Transverse colon (tissue), 3 donors: ENCODE data around the gene SLC37A1.

ENCODE experiments used
- POLR2A ChIP-seq: fragments of 450-650 bp; IDR thresholded peaks from one replicate; pipeline ENCODE4 v1.6.1; 2016; ENCODE audit warnings: antibody characterized with exemption, mild to moderate bottlenecking, moderate library complexity
- TF ChIP-seq, protein P1 (sequence below), 5 experiments: fragments of 200-600 bp in 3 of 5; fragments of 450-650 bp in 2 of 5; sonication (generic) in 3 of 5; IDR thresholded peaks; 1 replicate in 2 of 5; 2 replicates in 3 of 5; pipeline ENCODE4 v1.5.1; 2016 to 2017; ENCODE audit warnings: antibody characterized with exemption in 5 of 5, inconsistent platforms in 3 of 5, mild to moderate bottlenecking in 2 of 5, moderate library complexity in 1 of 5

DNA sequence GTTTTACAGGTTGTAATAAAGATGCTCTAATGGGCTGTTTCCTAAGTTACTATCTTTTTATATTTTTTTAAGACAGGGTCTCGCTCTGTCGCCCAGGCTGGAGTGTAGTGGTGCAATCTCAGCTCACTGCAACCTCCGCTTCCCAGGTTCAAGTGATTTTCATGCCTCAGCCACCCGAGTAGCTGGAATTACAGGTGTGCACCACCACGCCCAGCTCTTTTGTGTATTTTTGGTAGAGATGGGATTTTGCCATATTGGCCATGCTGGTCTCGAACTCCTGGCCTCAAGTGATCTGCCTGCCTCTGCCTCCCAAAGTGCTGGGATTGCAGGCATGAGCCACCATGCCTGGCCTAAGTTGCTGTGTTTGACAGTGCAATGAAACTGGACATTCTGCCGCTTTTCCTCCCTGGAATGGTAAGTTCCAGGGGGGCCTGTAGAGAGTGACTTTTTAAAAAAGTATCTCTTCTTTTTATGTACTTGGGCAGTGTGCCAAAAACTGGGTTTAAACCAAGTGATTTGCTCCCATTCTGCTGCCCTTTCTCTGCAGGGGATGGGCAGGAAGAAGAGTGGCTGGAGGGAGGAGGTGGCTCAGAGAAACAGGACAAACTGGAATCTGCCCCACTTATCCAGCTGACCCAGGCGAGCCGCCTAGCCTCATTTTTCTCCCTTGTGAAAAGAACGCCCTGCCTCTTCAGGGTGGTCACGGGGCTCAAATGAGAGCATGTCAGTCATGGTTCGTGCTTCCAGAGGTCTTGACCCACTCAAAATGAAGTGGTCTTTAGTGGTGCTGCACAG is 2.3 kb downstream of the SLC37A1 start:
- TF ChIP-seq, protein P1, sequence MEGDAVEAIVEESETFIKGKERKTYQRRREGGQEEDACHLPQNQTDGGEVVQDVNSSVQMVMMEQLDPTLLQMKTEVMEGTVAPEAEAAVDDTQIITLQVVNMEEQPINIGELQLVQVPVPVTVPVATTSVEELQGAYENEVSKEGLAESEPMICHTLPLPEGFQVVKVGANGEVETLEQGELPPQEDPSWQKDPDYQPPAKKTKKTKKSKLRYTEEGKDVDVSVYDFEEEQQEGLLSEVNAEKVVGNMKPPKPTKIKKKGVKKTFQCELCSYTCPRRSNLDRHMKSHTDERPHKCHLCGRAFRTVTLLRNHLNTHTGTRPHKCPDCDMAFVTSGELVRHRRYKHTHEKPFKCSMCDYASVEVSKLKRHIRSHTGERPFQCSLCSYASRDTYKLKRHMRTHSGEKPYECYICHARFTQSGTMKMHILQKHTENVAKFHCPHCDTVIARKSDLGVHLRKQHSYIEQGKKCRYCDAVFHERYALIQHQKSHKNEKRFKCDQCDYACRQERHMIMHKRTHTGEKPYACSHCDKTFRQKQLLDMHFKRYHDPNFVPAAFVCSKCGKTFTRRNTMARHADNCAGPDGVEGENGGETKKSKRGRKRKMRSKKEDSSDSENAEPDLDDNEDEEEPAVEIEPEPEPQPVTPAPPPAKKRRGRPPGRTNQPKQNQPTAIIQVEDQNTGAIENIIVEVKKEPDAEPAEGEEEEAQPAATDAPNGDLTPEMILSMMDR (IDR thresholded peaks at IDR 0.05), result no peak
- no peak for TF ChIP-seq POLR2A
